BJ (cell line): ENCODE results near the gene PKD1. TPM values are rescaled to one million over a fixed set of nuclear protein-coding genes. Genes with fewer than 3 reads are reported as not detected.

Experiments
- CTCF ChIA-PET: fragments of 350-600 bp; formaldehyde crosslinking; extraction: SDS; loops from one replicate; lab custom pipeline; 2021; ENCODE audit warnings: antibody characterized with exemption, inconsistent platforms; lab: Yijun Ruan, JAX
- POLR2A ChIA-PET: fragments of 300-600 bp; sonication (Branson Sonifier 250); formaldehyde crosslinking; extraction: SDS; loops from one replicate; lab custom pipeline; 2021; ENCODE audit warnings: antibody characterized with exemption; lab: Charles Lee
- DNase-seq: peaks from one replicate; pipeline ENCODE4 v3.0.0-alpha.2; 2011; ENCODE audit warnings: low read depth
- H3K27me3 ChIP-seq: 2 replicates; pipeline ENCODE4 v1.6.0; 2011; ENCODE audit warnings: low read length; ENCODE audit not compliant: control insufficient read depth, insufficient read depth
- H3K36me3 ChIP-seq: 2 replicates; pipeline ENCODE4 v1.5.1; 2011; ENCODE audit warnings: low read length; ENCODE audit not compliant: control insufficient read depth, insufficient read depth
- H3K4me3 ChIP-seq: 2 replicates; pipeline ENCODE4 v1.5.1; 2011; ENCODE audit warnings: low read depth, mild to moderate bottlenecking, control low read depth, low read length
- CTCF ChIP-seq: IDR thresholded peaks from 2 replicates; pipeline ENCODE4 v1.5.1; 2011; ENCODE audit warnings: low read depth, mild to moderate bottlenecking, control low read depth, inconsistent platforms, low read length, moderate library complexity; ENCODE audit not compliant: insufficient read depth
- polyA plus RNA-seq: library from polyadenylated mRNA; depleted of rRNA; stranded (reverse); fragments of >200 nt; gene quantifications from 2 replicates; pipeline ENCODE4 v1.2.3, GENCODE V29; 2011

The PKD1 gene
- polyA plus RNA-seq, 1 experiment: 76.1 TPM

GRCh38 chr16:2170080-2170479, 34.4 kb upstream of the PKD1 start:
- no peak for TF ChIP-seq CTCF
- Histone ChIP-seq H3K4me3 (no peak overlapping the region), H3K27me3 (no peaks in the 10 kb centered on the region), H3K36me3 (peaks cover 38% of the 10 kb centered on the region)
- DNase-seq: no peak
- CTCF ChIA-PET: no interaction called here
- POLR2A ChIA-PET: no interaction called here

GRCh38 chr16:2167068-2167638, 31.5 kb upstream of the PKD1 start:
- no peak for DNase-seq
- no peaks in the 10 kb centered on the region for H3K27me3 ChIP-seq
- CTCF ChIA-PET: interaction anchor here (0.7 kb wide), 1 partner anchor 13 kb away, joined by 3 read pairs; no protein-coding TSS in a partner anchor
- TF ChIP-seq CTCF: no peak
- peaks cover 27% of the 10 kb centered on the region for H3K36me3 ChIP-seq
- H3K4me3 ChIP-seq: no peak overlapping the region
- POLR2A ChIA-PET: no interaction called here

- POLR2A ChIA-PET: no interaction called here
- CTCF ChIA-PET: no interaction called here
- no peak for DNase-seq
- H3K4me3 ChIP-seq: no peak overlapping the region
- H3K36me3 ChIP-seq: peaks cover 23% of the 10 kb centered on the region
- no peak for TF ChIP-seq CTCF
- H3K27me3 ChIP-seq: no peaks in the 10 kb centered on the region
Observed at GRCh38 chr16:2166263-2167067, 30.8 kb upstream of the PKD1 start.

- DNase-seq: no peak
- Histone ChIP-seq H3K4me3 (no peak overlapping the region), H3K27me3 (no peaks in the 10 kb centered on the region), H3K36me3 (peaks cover 20% of the 10 kb centered on the region)
- no peak for TF ChIP-seq CTCF
- ChIA-PET CTCF (no interaction called here), POLR2A (no interaction called here)
Observed at GRCh38 chr16:2165861-2166260, 30.2 kb upstream of the PKD1 start.

GRCh38 chr16:2163211-2163881, 27.6 kb upstream of the PKD1 start:
- DNase-seq: no peak
- H3K27me3 ChIP-seq: no peaks in the 10 kb centered on the region
- POLR2A ChIA-PET: no interaction called here
- H3K4me3 ChIP-seq: no peak overlapping the region
- H3K36me3 ChIP-seq: peaks cover 17% of the 10 kb centered on the region
- no peak for TF ChIP-seq CTCF
- CTCF ChIA-PET: no interaction called here
